ENCODE measurements around the gene GATAD2A. TPM values are rescaled to one million over a fixed set of nuclear protein-coding genes. Genes with fewer than 3 reads are reported as not detected.

GATAD2A gene
- polyA plus RNA-seq, 1 donor (not counting 4 experiments of a cell fraction or from before 2014, with no cell fraction given) = 28.4 TPM

GRCh38 chr19:19477705-19478383, 72.4 kb downstream of the GATAD2A start:
- FAIRE-seq (no peak), DNase-seq (ENCODE audit: low read depth, low spot score) (no peak)
- H3K27me3 ChIP-seq (ENCODE audit: control insufficient read depth, extremely low read depth, insufficient read depth, low read length) = no peaks in the 10 kb centered on the region
- dilution Hi-C loops (cut with MboI; ENCODE audit: extremely low pct_ligation_motif_present, low sequenced_read_pairs) = no loop called here
- no peak overlapping the region for H3K4me3 ChIP-seq (ENCODE audit: control insufficient read depth in 2 of 3, extremely low read depth in 1 of 3, insufficient read depth in 2 of 3, low read depth in 1 of 3, low read length in 3 of 3)
- H3K9ac ChIP-seq (ENCODE audit: control insufficient read depth, extremely low read depth, insufficient read depth, low read length) = no peak overlapping the region
- TF ChIP-seq CTCF (optimal IDR thresholded peaks at IDR 0.05 in 1 of 3, IDR thresholded peaks at IDR 0.05 in 1 of 3, conservative IDR thresholded peaks at IDR 0.05 in 1 of 3; ENCODE audit: extremely low read depth in 1 of 3, insufficient read depth in 2 of 3, low read length in 3 of 3) = no peak
- no peak for TF ChIP-seq EZH2 (IDR thresholded peaks at IDR 0.05; ENCODE audit: low read length)
- peaks cover 3% of the 10 kb centered on the region for H3K9me1 ChIP-seq (ENCODE audit: control insufficient read depth, extremely low read depth, insufficient read depth, low read length)
- no peak overlapping the region for H3K4me2 ChIP-seq (ENCODE audit: control insufficient read depth, extremely low read depth, insufficient read depth, low read depth, low read length)
- H4K20me1 ChIP-seq (ENCODE audit: control insufficient read depth, extremely low read depth, insufficient read depth, low read length) = peaks cover 17% of the 10 kb centered on the region
- H3K27ac ChIP-seq (ENCODE audit: control insufficient read depth, insufficient read depth, low read length) = no peak overlapping the region
- H3K9me3 ChIP-seq (ENCODE audit: control insufficient read depth, low read depth, low read length) = no peaks in the 10 kb centered on the region
- H3K4me1 ChIP-seq (ENCODE audit: control insufficient read depth, extremely low read depth, insufficient read depth, low read length) = no peaks in the 10 kb centered on the region
- peaks cover 90% of the 10 kb centered on the region for H3K79me2 ChIP-seq (ENCODE audit: control insufficient read depth, insufficient read depth, low read length)
- no peak overlapping the region for H2AFZ ChIP-seq (ENCODE audit: control insufficient read depth, low read length)
- peaks cover 33 to 35% of the 10 kb centered on the region in 2 experiments for H3K36me3 ChIP-seq (ENCODE audit: control insufficient read depth in 2 of 2, extremely low read depth in 1 of 2, insufficient read depth in 2 of 2, low read length in 2 of 2)

- H3K27me3 ChIP-seq (ENCODE audit: control insufficient read depth, extremely low read depth, insufficient read depth, low read length) = no peaks in the 10 kb centered on the region
- DNase-seq (ENCODE audit: low read depth, low spot score) (no peak), FAIRE-seq (no peak)
These were observed 75.2 kb downstream of the GATAD2A start for GRCh38 chr19:19480688-19481087.

More at GRCh38 chr19:19480688-19481087, 75.2 kb downstream of the GATAD2A start:
- H3K9ac ChIP-seq (ENCODE audit: control insufficient read depth, extremely low read depth, insufficient read depth, low read length) = no peak overlapping the region
- H3K4me3 ChIP-seq (ENCODE audit: control insufficient read depth in 2 of 3, extremely low read depth in 1 of 3, insufficient read depth in 2 of 3, low read depth in 1 of 3, low read length in 3 of 3) = no peak overlapping the region
- no peak overlapping the region for H3K27ac ChIP-seq (ENCODE audit: control insufficient read depth, insufficient read depth, low read length)
- dilution Hi-C loops (cut with MboI; ENCODE audit: extremely low pct_ligation_motif_present, low sequenced_read_pairs) = no loop called here
- H3K9me3 ChIP-seq (ENCODE audit: control insufficient read depth, low read depth, low read length) = no peaks in the 10 kb centered on the region
- H4K20me1 ChIP-seq (ENCODE audit: control insufficient read depth, extremely low read depth, insufficient read depth, low read length) = peaks cover 2% of the 10 kb centered on the region
- H3K9me1 ChIP-seq (ENCODE audit: control insufficient read depth, extremely low read depth, insufficient read depth, low read length) = no peaks in the 10 kb centered on the region
- H2AFZ ChIP-seq (ENCODE audit: control insufficient read depth, low read length) = no peak overlapping the region
- peaks cover 9% of the 10 kb centered on the region for H3K4me1 ChIP-seq (ENCODE audit: control insufficient read depth, extremely low read depth, insufficient read depth, low read length)
- H3K79me2 ChIP-seq (ENCODE audit: control insufficient read depth, insufficient read depth, low read length) = peaks cover 85% of the 10 kb centered on the region
- H3K4me2 ChIP-seq (ENCODE audit: control insufficient read depth, extremely low read depth, insufficient read depth, low read depth, low read length) = no peak overlapping the region
- TF ChIP-seq CTCF (optimal IDR thresholded peaks at IDR 0.05 in 1 of 3, IDR thresholded peaks at IDR 0.05 in 1 of 3, conservative IDR thresholded peaks at IDR 0.05 in 1 of 3; ENCODE audit: extremely low read depth in 1 of 3, insufficient read depth in 2 of 3, low read length in 3 of 3) = no peak
- TF ChIP-seq EZH2 (IDR thresholded peaks at IDR 0.05; ENCODE audit: low read length) = no peak
- H3K36me3 ChIP-seq (ENCODE audit: control insufficient read depth in 2 of 2, extremely low read depth in 1 of 2, insufficient read depth in 2 of 2, low read length in 2 of 2) = peaks cover 20 to 24% of the 10 kb centered on the region in 2 experiments
